Globus pallidus (tissue), 1 donor: ENCODE results near the gene SMAD3.
"Not testable (repeated sequence)": the region's sequence is repeated elsewhere in the genome, so short reads cannot be mapped to it uniquely, and the experiment has no call there.

Source experiments
- DNase-seq: peaks from one replicate; pipeline ENCODE4 v3.0.0-alpha.2; 2015; ENCODE audit warnings: low spot score

The SMAD3 gene

GRCh38 chr15:67145710-67146109 is 80.3 kb downstream of the SMAD3 start:
- no peak for DNase-seq

GRCh38 chr15:67146234-67146633 is 80.8 kb downstream of the SMAD3 start:
- no peak for DNase-seq

- DNase-seq = no peak
Observed at GRCh38 chr15:67146875-67147381, 81.5 kb downstream of the SMAD3 start.

GRCh38 chr15:67147396-67147949 is 82.1 kb downstream of the SMAD3 start:
- DNase-seq = no peak

- no peak for DNase-seq
Observed at GRCh38 chr15:67148196-67148701, 82.8 kb downstream of the SMAD3 start.

- DNase-seq = no peak
Observed at GRCh38 chr15:67149068-67149772, 83.8 kb downstream of the SMAD3 start.

- DNase-seq = no peak
Observed at GRCh38 chr15:67149773-67150022, 84.3 kb downstream of the SMAD3 start.

- DNase-seq = no peak
Observed at GRCh38 chr15:67150023-67150860, 84.8 kb downstream of the SMAD3 start.

- no peak for DNase-seq
Observed at GRCh38 chr15:67152429-67152828, 87.0 kb downstream of the SMAD3 start.

GRCh38 chr15:67153044-67153443 is 87.6 kb downstream of the SMAD3 start:
- not testable (repeated sequence) for DNase-seq

GRCh38 chr15:67154249-67154648 is 88.8 kb downstream of the SMAD3 start:
- no peak for DNase-seq

- no peak for DNase-seq
Observed at GRCh38 chr15:67156426-67156825, 91.0 kb downstream of the SMAD3 start.

- DNase-seq = no peak
Observed at GRCh38 chr15:67156834-67157233, 91.4 kb downstream of the SMAD3 start.

- no peak for DNase-seq
Observed at GRCh38 chr15:67157521-67158252, 92.3 kb downstream of the SMAD3 start.

GRCh38 chr15:67158367-67158766 is 93.0 kb downstream of the SMAD3 start:
- no peak for DNase-seq

- DNase-seq = no peak
Observed at GRCh38 chr15:67161412-67161811, 96.0 kb downstream of the SMAD3 start.

GRCh38 chr15:67161881-67162280 is 96.5 kb downstream of the SMAD3 start:
- DNase-seq = no peak

- DNase-seq = no peak
Observed at GRCh38 chr15:67163180-67163579, 97.8 kb downstream of the SMAD3 start.

GRCh38 chr15:67164401-67164791 is 99.0 kb downstream of the SMAD3 start:
- DNase-seq = no peak

- no peak for DNase-seq
Observed at GRCh38 chr15:67164811-67165253, 99.4 kb downstream of the SMAD3 start.

GRCh38 chr15:67165254-67166253 is 100.2 kb downstream of the SMAD3 start:
- no peak for DNase-seq
